Measurements from ENCODE around the gene RSPH1.

GRCh38 chr21:42459546-42460215, 36.3 kb downstream of the RSPH1 start:
- no peak for TF ChIP-seq EP300 (IDR thresholded peaks at IDR 0.05)
- TF ChIP-seq CTCF (IDR thresholded peaks at IDR 0.05): no peak

All from gastroesophageal sphincter (tissue), 3 donors.